Kidney (tissue), 14 donors: Measurements from ENCODE around the gene PPP1R12B. TPM values are rescaled to one million over a fixed set of nuclear protein-coding genes. Genes with fewer than 3 reads are reported as not detected.
A peak's percentile ranks its signal among the peaks of the same experiment; 100 is the strongest.

Experiments used
- DNase-seq, 5 donors: peaks; one replicate each; pipeline ENCODE4 v3.0.0-alpha.2; 2013 to 2020
- FAIRE-seq: peaks from 2 replicates; lab custom pipeline; 2012; peaks lifted over from hg19 to GRCh38; lab: Jason Lieb, UNC
- H3K27ac ChIP-seq, 2 donors: one replicate each; pipeline ENCODE4 v1.7.0; 2013; ENCODE audit warnings: low read depth in 2 of 2, low read length in 2 of 2, inconsistent platforms in 1 of 2
- H3K27me3 ChIP-seq: one replicate; pipeline ENCODE4 v1.7.1; 2013; ENCODE audit warnings: low read length, inconsistent platforms; ENCODE audit not compliant: control insufficient read depth, insufficient read depth
- H3K36me3 ChIP-seq, 3 donors: one replicate each; pipeline versions ENCODE4 v1.7.0 to v1.7.1; 2013; ENCODE audit warnings: low read length in 3 of 3, control low read depth in 1 of 3, inconsistent platforms in 1 of 3; ENCODE audit not compliant: insufficient read depth in 3 of 3, control insufficient read depth in 2 of 3
- H3K4me1 ChIP-seq, 3 donors: one replicate each; pipeline versions ENCODE4 v1.7.0 to v1.7.1; 2013; ENCODE audit warnings: low read length in 3 of 3, inconsistent platforms in 1 of 3, low read depth in 1 of 3; ENCODE audit not compliant: control insufficient read depth in 2 of 3, insufficient read depth in 2 of 3
- H3K4me3 ChIP-seq, 3 donors: one replicate each; pipeline versions ENCODE4 v1.7.0 to v1.8.1; 2013; ENCODE audit warnings: low read length in 3 of 3, control low read depth in 1 of 3, inconsistent platforms in 1 of 3
- H3K9ac ChIP-seq, 3 donors: one replicate each; pipeline versions ENCODE4 v1.7.0 to v1.7.1; 2013; ENCODE audit warnings: low read length in 3 of 3, control low read depth in 1 of 3, inconsistent platforms in 1 of 3
- H3K9me3 ChIP-seq, 3 donors: one replicate each; pipeline versions ENCODE4 v1.7.0 to v1.7.1; 2013; ENCODE audit warnings: low read length in 3 of 3, control low read depth in 1 of 3, inconsistent platforms in 1 of 3; ENCODE audit not compliant: control insufficient read depth in 2 of 3, insufficient read depth in 1 of 3
- CTCF ChIP-seq: IDR thresholded peaks from 3 replicates; pipeline ENCODE4 v1.5.1; 2012; ENCODE audit warnings: mild to moderate bottlenecking, moderate library complexity, borderline replicate concordance; ENCODE audit not compliant: insufficient read depth; ENCODE audit errors: extremely low read depth
- intact Hi-C: fragments of 100-400 bp; cut with DNase I; formaldehyde crosslinking; loops from one replicate; pipeline ENCODE4 v1.11.1; 2022
- polyA plus RNA-seq: library from polyadenylated mRNA; stranded (reverse); fragments of 350-450 nt; fragmentation: Illumina TruSeq; extraction: RNeasy Lipid Tissue Mini Kit (QIAGEN cat#74804); gene quantifications from one replicate; pipeline ENCODE4 v1.2.3, GENCODE V29; 2014; ENCODE audit warnings: low read depth, low replicate concordance; ENCODE audit not compliant: insufficient read depth
- total RNA-seq: library from RNA; stranded (reverse); fragmentation: NEBNext Ultra II Directional; extraction: Animal tissue kit (Norgen Biotek cat#: 25700); gene quantifications from one replicate; pipeline ENCODE4 v1.2.1, GENCODE V29; 2021
- donor health status: control.
- donor health status: control.
- donor health status: control.
- donor health status: control.
- donor health status: control.
- donor health status: DM: yes; HTN: yes; CAD: no.
- donor health status: Normal renal cell carcinoma (clear cell type).

The PPP1R12B gene
- total and polyA plus RNA-seq, 2 donors from 2014 or later = 5.7 to 40.0 TPM

- Histone ChIP-seq H3K27me3 (no peaks in the 10 kb centered on the region), H3K9ac (no peak overlapping the region), H3K4me3 (no peak overlapping the region), H3K4me1 (no peaks in the 10 kb centered on the region), H3K27ac (no peak overlapping the region), H3K9me3 (no peaks in the 10 kb centered on the region), H3K36me3 (peaks cover 0 to 6% (median 0%) of the 10 kb centered on the region in 3 donors)
- TF ChIP-seq CTCF = no peak
- FAIRE-seq (no peak), DNase-seq (no peak)
- intact Hi-C loops = no loop called here
Measured at GRCh38 chr1:202433155-202434043, 84.9 kb downstream of the PPP1R12B start.

- Histone ChIP-seq H3K27ac (no peak overlapping the region), H3K9ac (no peak overlapping the region), H3K36me3 (peaks cover 0 to 11% (median 0%) of the 10 kb centered on the region in 3 donors), H3K9me3 (no peaks in the 10 kb centered on the region), H3K27me3 (no peaks in the 10 kb centered on the region), H3K4me3 (no peak overlapping the region), H3K4me1 (no peaks in the 10 kb centered on the region)
- FAIRE-seq (no peak), DNase-seq (no peak)
- TF ChIP-seq CTCF = no peak
- intact Hi-C loops = no loop called here
Measured at GRCh38 chr1:202434059-202434458, 85.6 kb downstream of the PPP1R12B start.

GRCh38 chr1:202438393-202439174, 90.1 kb downstream of the PPP1R12B start:
- Histone ChIP-seq H3K27ac (no peak overlapping the region), H3K9me3 (no peaks in the 10 kb centered on the region), H3K36me3 (peaks cover 0 to 6% (median 0%) of the 10 kb centered on the region in 3 donors), H3K9ac (no peak overlapping the region), H3K4me1 (no peaks in the 10 kb centered on the region), H3K27me3 (no peaks in the 10 kb centered on the region), H3K4me3 (no peak overlapping the region)
- FAIRE-seq (no peak), DNase-seq (peak in 1 of 5 donors; percentile 68)
- no peak for TF ChIP-seq CTCF
- intact Hi-C loops = no loop called here
